ENCODE results near the gene SLC35G6. TPM values are rescaled to one million over a fixed set of nuclear protein-coding genes. Genes with fewer than 3 reads are reported as not detected.
A peak's percentile ranks its signal among the peaks of the same experiment; 100 is the strongest.

SLC35G6 gene
- total RNA-seq, 1 donor, result not detected

DNA sequence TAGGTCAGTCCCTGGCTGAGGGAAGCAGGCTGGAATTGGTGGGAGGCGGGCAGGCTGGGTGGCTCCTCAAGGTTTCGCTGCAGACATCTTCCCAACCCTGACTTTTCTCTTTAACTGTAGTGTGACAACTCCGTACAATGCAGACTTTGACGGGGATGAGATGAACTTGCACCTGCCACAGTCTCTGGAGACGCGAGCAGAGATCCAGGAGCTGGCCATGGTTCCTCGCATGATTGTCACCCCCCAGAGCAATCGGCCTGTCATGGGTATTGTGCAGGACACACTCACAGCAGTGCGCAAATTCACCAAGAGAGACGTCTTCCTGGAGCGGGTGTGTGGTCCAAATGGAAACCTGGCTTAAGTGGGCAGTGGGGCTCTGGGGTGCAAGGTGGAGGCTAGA, 17.9 kb downstream of the SLC35G6 start:
- no peak for DNase-seq (ENCODE audit: low read depth in 2 of 3, low spot score in 2 of 3)

GRCh38 chr17:7501729-7502128, 20.5 kb downstream of the SLC35G6 start:
- DNase-seq (ENCODE audit: low read depth in 2 of 3, low spot score in 2 of 3), result no peak

DNA sequence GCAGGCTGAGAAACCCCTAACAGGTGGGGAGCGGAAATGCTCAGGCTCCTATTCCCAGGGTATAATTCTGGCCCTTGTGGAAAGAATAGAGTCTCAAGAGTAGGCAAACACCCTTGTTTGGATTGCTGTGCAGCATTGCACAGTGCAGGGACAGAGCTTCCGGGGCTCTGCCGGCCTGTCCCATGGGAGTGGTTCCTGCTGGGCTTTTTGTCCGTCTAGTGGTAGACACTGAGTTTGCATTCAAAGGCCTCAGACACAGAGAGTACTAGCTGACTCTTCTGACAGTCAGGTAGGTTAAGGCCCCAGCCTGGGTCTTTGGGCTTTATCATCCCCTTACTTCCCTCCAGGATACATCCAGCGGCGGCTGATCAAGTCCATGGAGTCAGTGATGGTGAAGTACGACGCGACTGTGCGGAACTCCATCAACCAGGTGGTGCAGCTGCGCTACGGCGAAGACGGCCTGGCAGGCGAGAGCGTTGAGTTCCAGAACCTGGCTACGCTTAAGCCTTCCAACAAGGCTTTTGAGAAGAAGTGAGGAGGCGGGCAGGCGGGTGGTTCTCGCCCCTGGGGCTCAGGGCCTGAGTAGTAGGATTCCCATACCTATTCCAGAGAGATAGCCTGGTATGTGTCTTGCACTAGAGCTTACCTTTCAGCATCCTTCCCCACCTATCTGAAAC, 21.1 kb downstream of the SLC35G6 start:
- DNase-seq (ENCODE audit: low read depth in 2 of 3, low spot score in 2 of 3), result no peak

DNA sequence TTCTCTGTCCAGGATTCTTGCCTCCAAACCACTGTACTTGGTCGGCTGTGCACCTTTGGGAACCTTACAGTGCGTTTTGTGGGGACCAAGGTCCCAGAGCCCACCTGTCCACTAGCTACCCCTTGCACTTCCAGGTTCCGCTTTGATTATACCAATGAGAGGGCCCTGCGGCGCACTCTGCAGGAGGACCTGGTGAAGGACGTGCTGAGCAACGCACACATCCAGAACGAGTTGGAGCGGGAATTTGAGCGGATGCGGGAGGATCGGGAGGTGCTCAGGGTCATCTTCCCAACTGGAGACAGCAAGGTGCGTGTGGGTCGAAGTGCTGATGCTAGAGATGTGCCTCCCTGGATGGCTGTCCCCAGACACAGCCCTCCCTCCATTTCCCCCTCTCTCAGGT, 21.7 kb downstream of the SLC35G6 start:
- peak in 1 of 3 donors; percentile 41 for DNase-seq (ENCODE audit: low read depth in 2 of 3, low spot score in 2 of 3)

- DNase-seq (ENCODE audit: low read depth in 2 of 3, low spot score in 2 of 3), result no peak
Measured at GRCh38 chr17:7503521-7503920, 22.3 kb downstream of the SLC35G6 start.

GRCh38 chr17:7508145-7508544, 26.9 kb downstream of the SLC35G6 start:
- DNase-seq (ENCODE audit: low read depth in 2 of 3, low spot score in 2 of 3), result no peak

DNA sequence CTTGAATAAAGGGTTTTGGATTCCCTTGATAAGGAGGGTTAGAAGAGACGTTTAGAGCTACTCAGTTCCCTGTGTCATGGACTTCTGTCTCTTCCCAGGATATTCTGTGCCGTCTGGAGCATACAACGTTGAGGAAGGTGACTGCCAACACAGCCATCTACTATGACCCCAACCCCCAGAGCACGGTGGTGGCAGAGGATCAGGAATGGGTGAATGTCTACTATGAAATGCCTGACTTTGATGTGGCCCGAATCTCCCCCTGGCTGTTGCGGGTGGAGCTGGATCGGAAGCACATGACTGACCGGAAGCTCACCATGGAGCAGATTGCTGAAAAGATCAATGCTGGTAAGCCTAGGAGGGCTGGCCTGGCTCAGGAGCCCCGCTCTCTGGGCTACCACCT, 27.6 kb downstream of the SLC35G6 start:
- no peak for DNase-seq (ENCODE audit: low read depth in 2 of 3, low spot score in 2 of 3)

DNA sequence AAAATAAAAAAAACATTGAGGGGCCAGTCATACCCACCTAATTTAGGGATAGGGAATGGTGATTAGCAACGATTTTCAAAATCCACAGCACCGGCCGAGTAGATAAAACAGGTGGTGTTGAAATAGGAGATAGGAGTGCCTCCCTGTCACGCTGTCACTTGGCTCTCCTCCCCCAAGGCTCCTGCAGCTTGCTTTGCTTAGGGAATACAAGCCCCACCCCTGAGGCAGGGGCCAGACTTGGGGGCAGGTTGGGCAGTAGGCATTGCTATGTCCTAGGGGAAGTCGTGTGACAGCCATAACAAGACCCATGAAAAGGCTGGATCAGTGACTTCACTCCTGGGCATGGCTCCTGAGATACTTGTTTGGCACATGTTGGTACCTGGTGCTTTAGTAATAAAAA, 28.7 kb downstream of the SLC35G6 start:
- no peak for DNase-seq (ENCODE audit: low read depth in 2 of 3, low spot score in 2 of 3)

DNA sequence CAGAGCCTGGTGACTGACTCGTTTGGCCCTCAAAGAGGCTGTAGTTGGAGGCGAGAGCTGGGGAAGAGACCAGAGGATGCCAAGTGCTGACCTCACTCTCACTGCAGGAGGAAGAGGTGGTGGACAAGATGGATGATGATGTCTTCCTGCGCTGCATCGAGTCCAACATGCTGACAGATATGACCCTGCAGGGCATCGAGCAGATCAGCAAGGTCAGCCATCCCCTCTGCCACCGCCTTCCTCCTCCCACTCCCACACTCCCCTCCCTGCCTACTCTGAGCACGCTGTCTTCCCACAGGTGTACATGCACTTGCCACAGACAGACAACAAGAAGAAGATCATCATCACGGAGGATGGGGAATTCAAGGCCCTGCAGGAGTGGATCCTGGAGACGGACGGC, 29.9 kb downstream of the SLC35G6 start:
- no peak for DNase-seq (ENCODE audit: low read depth in 2 of 3, low spot score in 2 of 3)

GRCh38 chr17:7512105-7512504, 30.9 kb downstream of the SLC35G6 start:
- no peak for DNase-seq (ENCODE audit: low read depth in 2 of 3, low spot score in 2 of 3)

- DNase-seq (ENCODE audit: low read depth in 2 of 3, low spot score in 2 of 3), result no peak
Measured at GRCh38 chr17:7512824-7513540, 31.7 kb downstream of the SLC35G6 start.

DNA sequence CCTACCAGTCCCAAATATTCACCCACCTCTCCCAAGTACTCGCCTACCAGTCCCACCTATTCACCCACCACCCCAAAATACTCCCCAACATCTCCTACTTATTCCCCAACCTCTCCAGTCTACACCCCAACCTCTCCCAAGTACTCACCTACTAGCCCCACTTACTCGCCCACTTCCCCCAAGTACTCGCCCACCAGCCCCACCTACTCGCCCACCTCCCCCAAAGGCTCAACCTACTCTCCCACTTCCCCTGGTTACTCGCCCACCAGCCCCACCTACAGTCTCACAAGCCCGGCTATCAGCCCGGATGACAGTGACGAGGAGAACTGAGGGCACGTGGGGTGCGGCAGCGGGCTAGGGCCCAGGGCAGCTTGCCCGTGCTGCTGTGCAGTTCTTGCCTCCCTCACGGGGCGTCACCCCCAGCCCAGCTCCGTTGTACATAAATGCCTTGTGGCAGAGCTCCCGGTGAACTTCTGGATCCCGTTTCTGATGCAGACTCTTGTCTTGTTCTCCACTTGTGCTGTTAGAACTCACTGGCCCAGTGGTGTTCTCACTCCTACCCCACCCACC, 32.7 kb downstream of the SLC35G6 start:
- DNase-seq (ENCODE audit: low read depth in 2 of 3, low spot score in 2 of 3), result no peak

DNA sequence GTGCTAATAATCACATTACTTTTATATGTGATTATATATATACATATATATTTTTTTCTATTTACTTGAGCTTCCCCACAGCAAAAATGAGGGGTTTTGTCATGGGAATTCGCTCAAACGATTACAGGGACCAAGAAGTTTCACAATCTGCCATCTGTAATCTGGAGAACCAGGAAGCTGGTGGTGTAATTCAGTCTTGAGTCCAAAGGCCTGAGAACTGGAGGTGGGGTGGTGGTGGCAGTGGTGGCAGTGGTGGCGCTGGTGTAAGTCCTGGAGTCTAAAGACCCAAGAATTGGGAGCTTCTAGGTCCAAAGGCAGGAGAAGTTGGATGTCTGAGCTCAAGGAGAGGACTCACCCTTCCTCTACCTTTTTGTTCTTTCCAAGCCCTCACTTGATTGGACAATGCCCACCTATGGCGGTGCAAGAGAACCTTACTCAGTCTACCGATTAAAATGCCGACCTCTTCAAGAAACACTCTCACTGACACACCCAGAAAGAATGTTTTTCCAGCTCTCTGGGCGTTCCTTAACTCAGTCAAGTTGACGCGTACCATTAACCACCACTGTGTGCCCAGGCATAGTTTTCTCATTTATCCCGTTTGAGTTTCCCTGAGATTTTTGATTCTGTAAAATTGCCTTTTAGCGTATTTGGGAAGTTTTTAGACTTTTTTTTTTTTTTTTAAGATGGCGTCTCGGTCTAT, 34.8 kb downstream of the SLC35G6 start:
- DNase-seq (ENCODE audit: low read depth in 2 of 3, low spot score in 2 of 3), result no peak

DNA sequence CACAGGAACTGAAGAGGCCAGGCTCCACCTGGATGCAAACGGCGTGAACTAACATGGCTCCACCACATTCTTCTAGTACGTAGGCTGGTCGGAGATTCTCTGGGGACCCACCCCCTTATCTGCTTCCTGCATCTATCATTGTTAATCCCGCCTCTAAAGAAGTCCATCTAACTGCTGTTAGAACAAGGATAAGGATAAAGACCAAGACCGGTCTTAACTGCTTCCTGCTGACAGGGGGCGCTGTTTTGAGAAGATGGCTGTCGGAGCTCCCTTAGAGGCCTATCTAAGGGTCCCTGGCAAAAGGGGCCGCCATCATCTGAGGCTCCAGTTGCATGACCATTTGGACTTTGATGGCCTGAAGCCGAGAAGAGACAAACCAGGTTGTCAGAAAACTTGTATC, 41.8 kb downstream of the SLC35G6 start:
- peak in 2 of 3 donors; percentile 33 to 60 for DNase-seq (ENCODE audit: low read depth in 2 of 3, low spot score in 2 of 3)

- DNase-seq (ENCODE audit: low read depth in 2 of 3, low spot score in 2 of 3), result no peak
Measured at GRCh38 chr17:7528842-7529241, 47.6 kb downstream of the SLC35G6 start.

- DNase-seq (ENCODE audit: low read depth in 2 of 3, low spot score in 2 of 3), result no peak
Measured at GRCh38 chr17:7530023-7530900, 49.0 kb downstream of the SLC35G6 start.

Measured in hematopoietic multipotent progenitor cell (in vitro differentiated cells).